ENCODE results near the gene RNASEH2A. TPM values are rescaled to one million over a fixed set of nuclear protein-coding genes. Genes with fewer than 3 reads are reported as not detected.

Gene RNASEH2A
- total RNA-seq, 1 experiment from 2014 or later, result 72.9 TPM

DNA sequence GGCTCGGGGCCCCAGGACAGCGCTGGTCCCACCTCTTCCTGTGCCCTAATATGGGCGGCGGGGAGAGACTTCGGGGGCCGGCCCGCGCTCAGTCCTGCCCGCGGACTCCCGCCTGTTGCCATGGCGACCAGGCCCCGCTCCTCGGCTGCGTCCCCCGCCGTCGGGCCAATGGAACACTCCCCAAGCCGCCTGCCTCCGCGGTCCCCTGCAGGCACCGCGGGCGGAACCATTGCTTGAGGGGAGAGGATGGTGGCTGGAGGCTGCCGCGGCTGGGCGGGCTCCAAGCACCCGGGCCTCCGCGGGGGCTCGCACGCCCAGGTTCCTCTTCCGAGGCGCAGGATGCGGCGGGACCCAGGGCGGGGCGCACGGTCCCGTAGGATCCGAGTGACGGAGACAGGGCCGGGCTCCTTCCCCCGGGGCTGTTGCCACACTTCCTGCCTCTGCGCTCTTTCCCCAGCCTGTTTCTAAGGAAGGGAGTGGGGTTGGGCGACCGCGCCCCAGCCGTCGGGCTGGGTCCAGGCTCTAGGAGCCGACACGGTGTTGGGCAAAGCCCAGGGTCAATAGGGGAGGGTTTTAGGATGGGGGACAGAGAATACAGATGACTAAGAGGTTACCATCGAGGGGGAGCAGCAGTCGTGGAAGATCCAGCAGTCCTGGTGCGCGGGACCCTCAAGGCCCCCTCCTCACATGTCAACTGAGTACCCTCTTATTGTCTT lies 16.3 kb upstream of the RNASEH2A start (continued):
- TF ChIP-seq SMAD3 (CRISPR knock-in tag; IDR thresholded peaks at IDR 0.05; ENCODE audit: borderline replicate concordance) (no peak), TEAD4 (CRISPR knock-in tag; IDR thresholded peaks at IDR 0.05) (no peak), GABPB1 (CRISPR knock-in tag; IDR thresholded peaks at IDR 0.05) (peak; percentile 40; the same call in 1 of the 2 replicates), KAT7 (CRISPR knock-in tag; IDR thresholded peaks at IDR 0.05; ENCODE audit: borderline replicate concordance) (no peak), CREB1 (CRISPR knock-in tag; IDR thresholded peaks at IDR 0.05) (no peak), ZNF121 (CRISPR knock-in tag; IDR thresholded peaks at IDR 0.05) (no peak)
- TF ChIP-seq, protein P1, sequence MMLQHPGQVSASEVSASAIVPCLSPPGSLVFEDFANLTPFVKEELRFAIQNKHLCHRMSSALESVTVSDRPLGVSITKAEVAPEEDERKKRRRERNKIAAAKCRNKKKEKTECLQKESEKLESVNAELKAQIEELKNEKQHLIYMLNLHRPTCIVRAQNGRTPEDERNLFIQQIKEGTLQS (CRISPR knock-in tag; conservative IDR thresholded peaks at IDR 0.05), result no peak
- TF ChIP-seq, protein P2, sequence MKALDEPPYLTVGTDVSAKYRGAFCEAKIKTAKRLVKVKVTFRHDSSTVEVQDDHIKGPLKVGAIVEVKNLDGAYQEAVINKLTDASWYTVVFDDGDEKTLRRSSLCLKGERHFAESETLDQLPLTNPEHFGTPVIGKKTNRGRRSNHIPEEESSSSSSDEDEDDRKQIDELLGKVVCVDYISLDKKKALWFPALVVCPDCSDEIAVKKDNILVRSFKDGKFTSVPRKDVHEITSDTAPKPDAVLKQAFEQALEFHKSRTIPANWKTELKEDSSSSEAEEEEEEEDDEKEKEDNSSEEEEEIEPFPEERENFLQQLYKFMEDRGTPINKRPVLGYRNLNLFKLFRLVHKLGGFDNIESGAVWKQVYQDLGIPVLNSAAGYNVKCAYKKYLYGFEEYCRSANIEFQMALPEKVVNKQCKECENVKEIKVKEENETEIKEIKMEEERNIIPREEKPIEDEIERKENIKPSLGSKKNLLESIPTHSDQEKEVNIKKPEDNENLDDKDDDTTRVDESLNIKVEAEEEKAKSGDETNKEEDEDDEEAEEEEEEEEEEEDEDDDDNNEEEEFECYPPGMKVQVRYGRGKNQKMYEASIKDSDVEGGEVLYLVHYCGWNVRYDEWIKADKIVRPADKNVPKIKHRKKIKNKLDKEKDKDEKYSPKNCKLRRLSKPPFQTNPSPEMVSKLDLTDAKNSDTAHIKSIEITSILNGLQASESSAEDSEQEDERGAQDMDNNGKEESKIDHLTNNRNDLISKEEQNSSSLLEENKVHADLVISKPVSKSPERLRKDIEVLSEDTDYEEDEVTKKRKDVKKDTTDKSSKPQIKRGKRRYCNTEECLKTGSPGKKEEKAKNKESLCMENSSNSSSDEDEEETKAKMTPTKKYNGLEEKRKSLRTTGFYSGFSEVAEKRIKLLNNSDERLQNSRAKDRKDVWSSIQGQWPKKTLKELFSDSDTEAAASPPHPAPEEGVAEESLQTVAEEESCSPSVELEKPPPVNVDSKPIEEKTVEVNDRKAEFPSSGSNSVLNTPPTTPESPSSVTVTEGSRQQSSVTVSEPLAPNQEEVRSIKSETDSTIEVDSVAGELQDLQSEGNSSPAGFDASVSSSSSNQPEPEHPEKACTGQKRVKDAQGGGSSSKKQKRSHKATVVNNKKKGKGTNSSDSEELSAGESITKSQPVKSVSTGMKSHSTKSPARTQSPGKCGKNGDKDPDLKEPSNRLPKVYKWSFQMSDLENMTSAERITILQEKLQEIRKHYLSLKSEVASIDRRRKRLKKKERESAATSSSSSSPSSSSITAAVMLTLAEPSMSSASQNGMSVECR (CRISPR knock-in tag; IDR thresholded peaks at IDR 0.05; ENCODE audit: borderline replicate concordance), result 0 out of 2 replicates have a peak, but pooled peaks have one; percentile 60
- TF ChIP-seq, protein P3, sequence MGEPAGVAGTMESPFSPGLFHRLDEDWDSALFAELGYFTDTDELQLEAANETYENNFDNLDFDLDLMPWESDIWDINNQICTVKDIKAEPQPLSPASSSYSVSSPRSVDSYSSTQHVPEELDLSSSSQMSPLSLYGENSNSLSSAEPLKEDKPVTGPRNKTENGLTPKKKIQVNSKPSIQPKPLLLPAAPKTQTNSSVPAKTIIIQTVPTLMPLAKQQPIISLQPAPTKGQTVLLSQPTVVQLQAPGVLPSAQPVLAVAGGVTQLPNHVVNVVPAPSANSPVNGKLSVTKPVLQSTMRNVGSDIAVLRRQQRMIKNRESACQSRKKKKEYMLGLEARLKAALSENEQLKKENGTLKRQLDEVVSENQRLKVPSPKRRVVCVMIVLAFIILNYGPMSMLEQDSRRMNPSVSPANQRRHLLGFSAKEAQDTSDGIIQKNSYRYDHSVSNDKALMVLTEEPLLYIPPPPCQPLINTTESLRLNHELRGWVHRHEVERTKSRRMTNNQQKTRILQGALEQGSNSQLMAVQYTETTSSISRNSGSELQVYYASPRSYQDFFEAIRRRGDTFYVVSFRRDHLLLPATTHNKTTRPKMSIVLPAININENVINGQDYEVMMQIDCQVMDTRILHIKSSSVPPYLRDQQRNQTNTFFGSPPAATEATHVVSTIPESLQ (CRISPR knock-in tag; IDR thresholded peaks at IDR 0.05), result no peak

DNA sequence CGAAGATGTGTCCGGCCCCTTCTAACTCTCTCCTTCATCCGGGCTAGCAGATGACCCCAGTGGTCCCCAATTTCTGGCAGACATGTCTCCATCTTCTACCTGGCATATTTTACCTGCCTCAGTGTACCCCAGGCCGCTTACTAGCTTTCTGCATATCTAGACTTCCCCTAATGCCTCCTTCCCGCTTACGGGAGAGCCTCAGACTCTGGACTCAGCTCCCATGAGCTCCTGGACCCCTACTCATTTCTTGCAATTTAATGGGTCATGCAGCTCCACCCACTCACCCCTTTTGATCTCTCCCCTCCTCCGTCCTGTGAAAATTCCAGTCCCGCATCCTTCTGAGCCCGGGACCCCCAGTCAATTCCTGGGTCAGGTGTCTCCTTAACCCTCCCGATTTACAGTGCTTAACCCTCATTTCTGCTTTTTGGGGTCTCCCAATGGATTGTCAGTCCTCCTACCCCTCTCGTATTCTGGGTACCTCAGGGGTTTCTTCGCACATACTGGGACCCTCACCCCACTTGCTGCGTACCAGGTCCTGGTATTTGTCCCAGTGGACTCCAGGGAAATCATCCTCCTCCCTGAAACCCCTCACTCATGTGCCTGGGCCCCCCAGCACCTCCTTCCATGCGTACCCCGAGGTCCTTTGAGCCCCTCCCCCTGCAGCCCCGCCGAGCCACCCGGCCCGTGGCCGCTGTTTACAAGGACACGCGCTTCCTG lies 15.6 kb upstream of the RNASEH2A start:
- ChIA-PET CTCF (interaction anchor here (1.1 to 14.0 kb wide), 8 partner anchors 10 to 95 kb away, joined by 3 to 341 read pairs (median 14); partner anchors contain the start of genes HOOK2, PRDX2 and THSD8), POLR2A (interaction anchor here (1.8 to 3.1 kb wide), 4 partner anchors 8 to 16 kb away, joined by 6 to 29 read pairs (median 12); partner anchors contain the start of genes HOOK2, PRDX2 and THSD8)
- Mint-ChIP-seq H3K4me1 (peaks cover 32% of the 10 kb centered on the region), H3K4me3 (peak overlapping the region; percentile 84), H3K36me3 (no peaks in the 10 kb centered on the region), H3K9me3 (no peaks in the 10 kb centered on the region), H3K27me3 (ENCODE audit: low read depth) (peaks cover 32% of the 10 kb centered on the region), H3K27ac (peak overlapping the region; percentile 2; the same call in 1 of the 2 replicates)
- TF ChIP-seq, protein P4, sequence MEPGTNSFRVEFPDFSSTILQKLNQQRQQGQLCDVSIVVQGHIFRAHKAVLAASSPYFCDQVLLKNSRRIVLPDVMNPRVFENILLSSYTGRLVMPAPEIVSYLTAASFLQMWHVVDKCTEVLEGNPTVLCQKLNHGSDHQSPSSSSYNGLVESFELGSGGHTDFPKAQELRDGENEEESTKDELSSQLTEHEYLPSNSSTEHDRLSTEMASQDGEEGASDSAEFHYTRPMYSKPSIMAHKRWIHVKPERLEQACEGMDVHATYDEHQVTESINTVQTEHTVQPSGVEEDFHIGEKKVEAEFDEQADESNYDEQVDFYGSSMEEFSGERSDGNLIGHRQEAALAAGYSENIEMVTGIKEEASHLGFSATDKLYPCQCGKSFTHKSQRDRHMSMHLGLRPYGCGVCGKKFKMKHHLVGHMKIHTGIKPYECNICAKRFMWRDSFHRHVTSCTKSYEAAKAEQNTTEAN (CRISPR knock-in tag; IDR thresholded peaks at IDR 0.05), result no peak
- peak; percentile 11; the same call in 1 of the 2 replicates for TF ChIP-seq ZNF219 (CRISPR knock-in tag; IDR thresholded peaks at IDR 0.05; ENCODE audit: borderline replicate concordance)
- TF ChIP-seq NFYB (CRISPR knock-in tag; conservative IDR thresholded peaks at IDR 0.05; ENCODE audit: low read depth), result no peak
- ATAC-seq (no peak), DNase-seq (ENCODE audit: low spot score) (no peak)
